ENCODE measurements around the gene TDP1. TPM values are rescaled to one million over a fixed set of nuclear protein-coding genes. Genes with fewer than 3 reads are reported as not detected.

TDP1 gene
- total RNA-seq (ENCODE audit: unreplicated experiment) = 30.3 TPM
- long read RNA-seq, partial matches to known transcripts = 4 of 17 reads
- long read RNA-seq, other reads (novel, unspliced or antisense) = 6 of 17 reads

GRCh38 chr14:89955745-89956660 is at the start of gene TDP1:
Gene TDP1, plus strand, starts transcription at chr14:89955927. Its CDS starts 7,188 bp downstream, at chr14:89963115.
- peaks cover 7% of the 10 kb centered on the region for H3K27me3 Mint-ChIP-seq (ENCODE audit: unreplicated experiment)
- peak within 1 kb of the TSS; percentile 99 for H3K4me3 Mint-ChIP-seq (ENCODE audit: unreplicated experiment)
- no peak for TF ChIP-seq CTCF (IDR thresholded peaks at IDR 0.05; ENCODE audit: partially characterized antibody, unreplicated experiment)
- H3K4me1 Mint-ChIP-seq (ENCODE audit: low read depth, unreplicated experiment) = peaks cover 10% of the 10 kb centered on the region
- peak within 1 kb of the TSS; percentile 96 for H3K27ac Mint-ChIP-seq (ENCODE audit: unreplicated experiment)
- H3K36me3 Mint-ChIP-seq (ENCODE audit: unreplicated experiment) = no peaks in the 10 kb centered on the region
- DNase-seq = peak; percentile 99
- peaks cover 5% of the 10 kb centered on the region for H3K9me3 Mint-ChIP-seq (ENCODE audit: unreplicated experiment)

- H3K4me1 Mint-ChIP-seq (ENCODE audit: low read depth, unreplicated experiment) = peaks cover 4% of the 10 kb centered on the region
- DNase-seq = no peak
- peaks cover 2% of the 10 kb centered on the region for H3K27me3 Mint-ChIP-seq (ENCODE audit: unreplicated experiment)
- no peaks in the 10 kb centered on the region for H3K36me3 Mint-ChIP-seq (ENCODE audit: unreplicated experiment)
- H3K4me3 Mint-ChIP-seq (ENCODE audit: unreplicated experiment) = no peak overlapping the region
- TF ChIP-seq CTCF (IDR thresholded peaks at IDR 0.05; ENCODE audit: partially characterized antibody, unreplicated experiment) = no peak
- no peak overlapping the region for H3K27ac Mint-ChIP-seq (ENCODE audit: unreplicated experiment)
- H3K9me3 Mint-ChIP-seq (ENCODE audit: unreplicated experiment) = peaks cover 2% of the 10 kb centered on the region
These were observed 49.7 kb upstream of the TDP1 start for GRCh38 chr14:89906000-89906399.

- H3K4me1 Mint-ChIP-seq (ENCODE audit: low read depth, unreplicated experiment) = peaks cover 6% of the 10 kb centered on the region
- peaks cover 2% of the 10 kb centered on the region for H3K9me3 Mint-ChIP-seq (ENCODE audit: unreplicated experiment)
- H3K27me3 Mint-ChIP-seq (ENCODE audit: unreplicated experiment) = peaks cover 2% of the 10 kb centered on the region
- no peaks in the 10 kb centered on the region for H3K36me3 Mint-ChIP-seq (ENCODE audit: unreplicated experiment)
- no peak for DNase-seq
- no peak overlapping the region for H3K4me3 Mint-ChIP-seq (ENCODE audit: unreplicated experiment)
- H3K27ac Mint-ChIP-seq (ENCODE audit: unreplicated experiment) = no peak overlapping the region
- TF ChIP-seq CTCF (IDR thresholded peaks at IDR 0.05; ENCODE audit: partially characterized antibody, unreplicated experiment) = no peak
These were observed 48.1 kb upstream of the TDP1 start for GRCh38 chr14:89907655-89908054.

- Mint-ChIP-seq H3K27me3 (ENCODE audit: unreplicated experiment) (peaks cover 2% of the 10 kb centered on the region), H3K36me3 (ENCODE audit: unreplicated experiment) (no peaks in the 10 kb centered on the region), H3K27ac (ENCODE audit: unreplicated experiment) (no peak overlapping the region), H3K4me1 (ENCODE audit: low read depth, unreplicated experiment) (peaks cover 9% of the 10 kb centered on the region), H3K4me3 (ENCODE audit: unreplicated experiment) (no peak overlapping the region), H3K9me3 (ENCODE audit: unreplicated experiment) (peaks cover 2% of the 10 kb centered on the region)
- no peak for DNase-seq
- TF ChIP-seq CTCF (IDR thresholded peaks at IDR 0.05; ENCODE audit: partially characterized antibody, unreplicated experiment) = no peak
These were observed 46.8 kb upstream of the TDP1 start for GRCh38 chr14:89908712-89909450.
